ENCODE results near the gene SAGE1.
"Not testable (repeated sequence)": the region's sequence is repeated elsewhere in the genome, so short reads cannot be mapped to it uniquely, and the experiment has no call there.

The SAGE1 gene, protein sequence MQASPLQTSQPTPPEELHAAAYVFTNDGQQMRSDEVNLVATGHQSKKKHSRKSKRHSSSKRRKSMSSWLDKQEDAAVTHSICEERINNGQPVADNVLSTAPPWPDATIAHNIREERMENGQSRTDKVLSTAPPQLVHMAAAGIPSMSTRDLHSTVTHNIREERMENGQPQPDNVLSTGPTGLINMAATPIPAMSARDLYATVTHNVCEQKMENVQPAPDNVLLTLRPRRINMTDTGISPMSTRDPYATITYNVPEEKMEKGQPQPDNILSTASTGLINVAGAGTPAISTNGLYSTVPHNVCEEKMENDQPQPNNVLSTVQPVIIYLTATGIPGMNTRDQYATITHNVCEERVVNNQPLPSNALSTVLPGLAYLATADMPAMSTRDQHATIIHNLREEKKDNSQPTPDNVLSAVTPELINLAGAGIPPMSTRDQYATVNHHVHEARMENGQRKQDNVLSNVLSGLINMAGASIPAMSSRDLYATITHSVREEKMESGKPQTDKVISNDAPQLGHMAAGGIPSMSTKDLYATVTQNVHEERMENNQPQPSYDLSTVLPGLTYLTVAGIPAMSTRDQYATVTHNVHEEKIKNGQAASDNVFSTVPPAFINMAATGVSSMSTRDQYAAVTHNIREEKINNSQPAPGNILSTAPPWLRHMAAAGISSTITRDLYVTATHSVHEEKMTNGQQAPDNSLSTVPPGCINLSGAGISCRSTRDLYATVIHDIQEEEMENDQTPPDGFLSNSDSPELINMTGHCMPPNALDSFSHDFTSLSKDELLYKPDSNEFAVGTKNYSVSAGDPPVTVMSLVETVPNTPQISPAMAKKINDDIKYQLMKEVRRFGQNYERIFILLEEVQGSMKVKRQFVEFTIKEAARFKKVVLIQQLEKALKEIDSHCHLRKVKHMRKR

GRCh38 chrX:135893294-135893817 is at the start of gene SAGE1, which contains the start of gene CT45A10:
Gene SAGE1, plus strand, starts transcription at chrX:135893716. Its CDS starts 2,527 bp downstream, at chrX:135896243.
Gene CT45A10, minus strand, starts transcription at chrX:135893444. Its CDS starts 8,100 bp downstream, at chrX:135885344.
- ATAC-seq = no peak
- TF ChIP-seq BACH2 (CRISPR knock-in tag; IDR thresholded peaks at IDR 0.05; ENCODE audit: borderline replicate concordance) (no peak), SNAI2 (CRISPR knock-in tag; IDR thresholded peaks at IDR 0.05) (no peak), ARNTL (CRISPR knock-in tag; IDR thresholded peaks at IDR 0.05; ENCODE audit: borderline replicate concordance, low read depth) (no peak), CREB5 (CRISPR knock-in tag; IDR thresholded peaks at IDR 0.05; ENCODE audit: low read depth) (no peak), ZNF70 (CRISPR knock-in tag; IDR thresholded peaks at IDR 0.05) (no peak), ISL1 (CRISPR knock-in tag; IDR thresholded peaks at IDR 0.05) (no peak), ZNF8 (CRISPR knock-in tag; IDR thresholded peaks at IDR 0.05) (no peak), TCF4 (CRISPR knock-in tag; IDR thresholded peaks at IDR 0.05; ENCODE audit: borderline replicate concordance) (no peak), PPARA (CRISPR knock-in tag; IDR thresholded peaks at IDR 0.05; ENCODE audit: borderline replicate concordance) (no peak), TOX (CRISPR knock-in tag; IDR thresholded peaks at IDR 0.05; ENCODE audit: borderline replicate concordance) (no peak), ZC3H10 (CRISPR knock-in tag; IDR thresholded peaks at IDR 0.05) (no peak)
- TF ChIP-seq, protein P1, sequence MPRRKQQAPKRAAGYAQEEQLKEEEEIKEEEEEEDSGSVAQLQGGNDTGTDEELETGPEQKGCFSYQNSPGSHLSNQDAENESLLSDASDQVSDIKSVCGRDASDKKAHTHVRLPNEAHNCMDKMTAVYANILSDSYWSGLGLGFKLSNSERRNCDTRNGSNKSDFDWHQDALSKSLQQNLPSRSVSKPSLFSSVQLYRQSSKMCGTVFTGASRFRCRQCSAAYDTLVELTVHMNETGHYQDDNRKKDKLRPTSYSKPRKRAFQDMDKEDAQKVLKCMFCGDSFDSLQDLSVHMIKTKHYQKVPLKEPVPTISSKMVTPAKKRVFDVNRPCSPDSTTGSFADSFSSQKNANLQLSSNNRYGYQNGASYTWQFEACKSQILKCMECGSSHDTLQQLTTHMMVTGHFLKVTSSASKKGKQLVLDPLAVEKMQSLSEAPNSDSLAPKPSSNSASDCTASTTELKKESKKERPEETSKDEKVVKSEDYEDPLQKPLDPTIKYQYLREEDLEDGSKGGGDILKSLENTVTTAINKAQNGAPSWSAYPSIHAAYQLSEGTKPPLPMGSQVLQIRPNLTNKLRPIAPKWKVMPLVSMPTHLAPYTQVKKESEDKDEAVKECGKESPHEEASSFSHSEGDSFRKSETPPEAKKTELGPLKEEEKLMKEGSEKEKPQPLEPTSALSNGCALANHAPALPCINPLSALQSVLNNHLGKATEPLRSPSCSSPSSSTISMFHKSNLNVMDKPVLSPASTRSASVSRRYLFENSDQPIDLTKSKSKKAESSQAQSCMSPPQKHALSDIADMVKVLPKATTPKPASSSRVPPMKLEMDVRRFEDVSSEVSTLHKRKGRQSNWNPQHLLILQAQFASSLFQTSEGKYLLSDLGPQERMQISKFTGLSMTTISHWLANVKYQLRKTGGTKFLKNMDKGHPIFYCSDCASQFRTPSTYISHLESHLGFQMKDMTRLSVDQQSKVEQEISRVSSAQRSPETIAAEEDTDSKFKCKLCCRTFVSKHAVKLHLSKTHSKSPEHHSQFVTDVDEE (CRISPR knock-in tag; IDR thresholded peaks at IDR 0.05) = no peak

GRCh38 chrX:135854438-135854837 is 39.1 kb upstream of the SAGE1 start, which contains the start of gene CT45A8:
Gene CT45A8, minus strand, starts transcription at chrX:135854538. Its CDS starts 3,755 bp downstream, at chrX:135850783.
- not testable (repeated sequence) for ATAC-seq

GRCh38 chrX:135871712-135872111 is 21.8 kb upstream of the SAGE1 start, which contains the start of gene CT45A9:
Gene CT45A9, minus strand, starts transcription at chrX:135871812. Its CDS starts 3,751 bp downstream, at chrX:135868061.
- ATAC-seq = not testable (repeated sequence)

DNA sequence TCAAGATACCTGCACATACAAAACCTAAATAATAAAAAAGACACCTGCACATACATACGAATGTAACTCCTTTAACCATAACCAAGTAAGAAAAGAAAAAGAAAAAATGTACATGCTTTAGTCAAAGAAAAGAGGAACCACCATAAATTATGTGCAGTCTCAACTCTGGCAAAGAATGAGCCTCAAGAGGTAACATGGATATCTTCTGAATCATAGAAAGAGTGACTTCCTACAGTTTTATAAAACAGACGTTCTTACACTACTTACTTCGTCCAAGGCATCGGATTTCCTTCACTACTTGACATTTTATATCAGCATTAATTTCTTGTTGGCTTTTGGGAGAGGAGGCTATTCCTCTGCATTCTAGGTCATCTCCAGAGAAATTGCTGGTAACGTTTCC is 10.8 kb upstream of the SAGE1 start:
- not testable (repeated sequence) for ATAC-seq

- ATAC-seq = not testable (repeated sequence)
Observed at GRCh38 chrX:135888230-135888629, 5.3 kb upstream of the SAGE1 start.

GRCh38 chrX:135888976-135889375 is 4.5 kb upstream of the SAGE1 start:
- not testable (repeated sequence) for ATAC-seq

DNA sequence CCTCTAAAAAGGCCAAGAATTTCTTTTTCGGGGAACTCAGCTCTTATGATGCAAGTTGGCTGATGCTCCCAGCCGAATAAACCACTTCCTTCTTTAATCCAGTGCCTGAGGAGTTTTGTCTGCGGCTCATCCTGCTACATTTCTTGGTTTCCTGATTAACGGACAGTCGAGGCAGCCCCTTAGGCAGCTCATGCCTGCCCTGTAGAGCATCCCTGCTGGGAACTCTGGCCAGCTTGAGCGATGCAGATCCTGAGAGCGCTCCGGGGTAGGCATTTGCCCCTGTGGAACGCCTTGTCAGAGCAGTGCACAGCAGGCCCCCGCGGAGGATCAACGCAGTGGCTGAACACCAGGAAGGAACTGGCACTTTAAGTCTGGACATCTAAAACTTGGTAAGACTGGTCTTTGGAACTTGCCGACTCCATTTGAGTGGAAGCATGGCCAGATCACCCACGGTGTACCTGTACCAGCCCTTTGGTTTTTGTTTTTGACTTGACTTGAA is 3.4 kb upstream of the SAGE1 start:
- no peak for TF ChIP-seq ZFP3 (CRISPR knock-in tag; IDR thresholded peaks at IDR 0.05)
- TF ChIP-seq CSDC2 (CRISPR knock-in tag; IDR thresholded peaks at IDR 0.05) = no peak
- TF ChIP-seq TOX (CRISPR knock-in tag; IDR thresholded peaks at IDR 0.05; ENCODE audit: borderline replicate concordance) = no peak
- TF ChIP-seq CREB5 (CRISPR knock-in tag; IDR thresholded peaks at IDR 0.05; ENCODE audit: low read depth) = no peak
- TF ChIP-seq ISL1 (CRISPR knock-in tag; IDR thresholded peaks at IDR 0.05) = no peak
- TF ChIP-seq, protein P2, sequence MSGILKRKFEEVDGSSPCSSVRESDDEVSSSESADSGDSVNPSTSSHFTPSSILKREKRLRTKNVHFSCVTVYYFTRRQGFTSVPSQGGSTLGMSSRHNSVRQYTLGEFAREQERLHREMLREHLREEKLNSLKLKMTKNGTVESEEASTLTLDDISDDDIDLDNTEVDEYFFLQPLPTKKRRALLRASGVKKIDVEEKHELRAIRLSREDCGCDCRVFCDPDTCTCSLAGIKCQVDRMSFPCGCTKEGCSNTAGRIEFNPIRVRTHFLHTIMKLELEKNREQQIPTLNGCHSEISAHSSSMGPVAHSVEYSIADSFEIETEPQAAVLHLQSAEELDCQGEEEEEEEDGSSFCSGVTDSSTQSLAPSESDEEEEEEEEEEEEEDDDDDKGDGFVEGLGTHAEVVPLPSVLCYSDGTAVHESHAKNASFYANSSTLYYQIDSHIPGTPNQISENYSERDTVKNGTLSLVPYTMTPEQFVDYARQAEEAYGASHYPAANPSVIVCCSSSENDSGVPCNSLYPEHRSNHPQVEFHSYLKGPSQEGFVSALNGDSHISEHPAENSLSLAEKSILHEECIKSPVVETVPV (CRISPR knock-in tag; IDR thresholded peaks at IDR 0.05) = no peak
- no peak for TF ChIP-seq PATZ1 (CRISPR knock-in tag; IDR thresholded peaks at IDR 0.05; ENCODE audit: borderline replicate concordance)
- no peak for TF ChIP-seq ZC3H10 (CRISPR knock-in tag; IDR thresholded peaks at IDR 0.05)
- TF ChIP-seq ARNTL (CRISPR knock-in tag; IDR thresholded peaks at IDR 0.05; ENCODE audit: borderline replicate concordance, low read depth) = no peak
- no peak for TF ChIP-seq GLIS3 (CRISPR knock-in tag; IDR thresholded peaks at IDR 0.05)
- no peak for ATAC-seq

All from SK-N-SH treated with all-trans-retinoic acid at 6 μM for 48 hours (cell line).